G401.6 (cell line): ENCODE data around the gene TM4SF20.

Source experiments
- FAIRE-seq: peaks from 2 replicates; lab custom pipeline; 2012; peaks lifted over from hg19 to GRCh38; lab: Jason Lieb, UNC

The TM4SF20 gene

GRCh38 chr2:227379095-227379494 is at the start of gene TM4SF20:
TSS of gene TM4SF20 (minus strand) at chr2:227379306. CDS start at chr2:227379268, 38 bp downstream.
- FAIRE-seq, result no peak

DNA sequence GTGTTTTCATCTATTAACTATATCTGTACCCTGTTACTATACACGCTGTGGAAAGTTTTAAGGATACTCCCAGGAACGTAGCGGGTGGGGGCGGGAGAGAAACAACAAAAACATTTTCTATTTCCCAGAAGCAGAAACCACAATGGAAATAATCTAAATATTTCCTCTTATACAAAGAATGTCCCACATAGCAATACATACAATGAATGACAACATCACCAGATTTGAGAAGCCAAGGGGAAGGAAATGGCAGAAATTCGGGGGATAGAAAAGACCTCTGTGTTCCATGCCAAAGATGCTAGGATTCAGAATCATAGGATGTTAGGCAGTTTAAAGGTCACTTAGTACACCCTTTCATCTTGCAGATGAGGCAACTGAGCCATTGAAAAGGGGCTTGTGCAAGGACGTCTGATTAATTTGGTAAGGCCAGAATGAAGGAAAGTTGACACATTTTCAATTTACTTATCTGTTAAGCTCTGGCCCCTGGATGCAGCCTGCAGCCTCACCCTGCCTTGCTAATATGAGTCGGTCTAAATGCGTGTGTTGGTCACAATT is 49.7 kb upstream of the TM4SF20 start:
- no peak for FAIRE-seq

DNA sequence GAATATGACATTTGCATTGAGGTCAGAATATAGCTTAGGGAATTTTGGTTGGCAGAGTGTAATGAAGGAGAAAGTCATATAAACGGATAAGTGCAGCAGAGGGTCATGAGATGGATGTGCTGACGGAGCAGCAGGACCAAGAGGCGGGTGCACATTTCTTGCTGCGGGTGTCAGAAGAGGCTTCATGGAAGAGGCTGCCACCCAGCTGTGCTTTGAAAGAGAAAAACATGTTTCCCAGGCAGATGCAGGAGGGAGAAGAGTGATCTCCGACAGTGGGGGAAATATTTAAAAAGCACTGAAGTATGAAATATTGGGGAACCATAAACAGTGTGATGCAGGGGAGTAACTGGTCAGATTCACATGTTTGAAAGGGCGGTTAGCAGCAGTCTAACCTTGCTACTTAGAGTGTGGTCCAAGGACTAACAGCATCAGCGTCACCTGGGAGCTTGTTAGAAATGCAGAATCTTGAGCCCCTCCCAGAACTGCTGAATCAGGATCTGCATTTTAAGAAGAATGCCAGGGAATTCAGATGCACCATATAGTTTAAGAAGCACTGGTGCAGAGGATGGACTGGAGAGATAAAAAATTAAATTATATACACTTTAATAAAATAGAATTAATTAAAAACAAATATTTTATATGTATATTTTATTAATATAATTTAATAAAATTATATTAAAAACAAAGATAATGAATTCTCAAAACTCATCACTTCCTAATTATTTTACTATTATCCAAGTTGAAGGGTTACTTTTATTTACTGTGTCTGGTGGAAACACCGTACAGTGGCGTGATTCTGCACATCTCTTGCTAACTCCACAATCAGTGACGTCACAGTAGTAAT is 44.8 kb upstream of the TM4SF20 start:
- FAIRE-seq, result peak; percentile 66

GRCh38 chr2:227420087-227421052 is 41.3 kb upstream of the TM4SF20 start:
- no peak for FAIRE-seq

DNA sequence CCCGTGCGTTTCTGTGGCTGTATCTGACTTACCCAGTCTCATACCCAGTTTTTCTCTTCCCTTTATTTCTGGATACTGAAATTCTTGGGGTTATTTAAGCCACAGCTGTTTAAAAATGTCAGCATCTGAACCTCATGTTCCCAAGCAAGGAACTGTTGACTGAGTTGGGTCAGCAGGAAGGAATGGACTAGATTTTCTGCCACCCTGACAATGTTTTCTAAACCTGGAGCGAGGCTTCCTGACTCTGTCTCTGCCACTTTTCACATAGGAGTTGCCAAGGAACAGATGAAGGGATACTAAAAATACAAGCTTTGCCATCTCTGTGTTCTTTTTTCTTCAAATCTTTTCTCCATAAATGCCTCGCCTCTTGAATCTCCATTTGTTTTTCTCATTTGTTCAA is 37.6 kb upstream of the TM4SF20 start:
- FAIRE-seq, result no peak

- FAIRE-seq, result no peak
These were observed 36.7 kb upstream of the TM4SF20 start for GRCh38 chr2:227415538-227416424.

GRCh38 chr2:227414846-227415245 is 35.7 kb upstream of the TM4SF20 start:
- FAIRE-seq, result no peak

DNA sequence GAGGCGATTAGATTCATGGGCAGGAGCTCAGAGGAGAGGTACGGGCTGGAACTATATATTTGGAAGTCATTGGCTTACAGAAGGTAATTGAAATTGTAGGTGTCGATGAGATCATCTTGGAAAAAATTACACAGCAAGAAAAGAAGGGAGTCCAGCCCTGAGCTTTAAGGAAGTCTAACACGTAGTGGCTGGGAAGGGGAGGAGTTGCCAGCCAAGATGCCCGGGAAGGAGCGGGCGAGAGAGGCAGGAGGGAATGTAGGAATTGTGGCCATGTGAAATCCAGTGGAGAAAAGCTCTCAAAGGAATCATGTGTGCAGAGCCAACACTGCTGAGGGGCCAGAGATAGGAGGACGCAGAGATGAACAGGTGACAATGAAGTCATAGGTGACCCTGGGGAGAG is 34.3 kb upstream of the TM4SF20 start:
- FAIRE-seq, result no peak

- no peak for FAIRE-seq
These were observed 33.8 kb upstream of the TM4SF20 start for GRCh38 chr2:227412877-227413276.

GRCh38 chr2:227411990-227412350 is 32.9 kb upstream of the TM4SF20 start:
- FAIRE-seq, result no peak

GRCh38 chr2:227411320-227411989 is 32.3 kb upstream of the TM4SF20 start:
- FAIRE-seq, result no peak

- no peak for FAIRE-seq
These were observed 31.1 kb upstream of the TM4SF20 start for GRCh38 chr2:227410191-227410590.

DNA sequence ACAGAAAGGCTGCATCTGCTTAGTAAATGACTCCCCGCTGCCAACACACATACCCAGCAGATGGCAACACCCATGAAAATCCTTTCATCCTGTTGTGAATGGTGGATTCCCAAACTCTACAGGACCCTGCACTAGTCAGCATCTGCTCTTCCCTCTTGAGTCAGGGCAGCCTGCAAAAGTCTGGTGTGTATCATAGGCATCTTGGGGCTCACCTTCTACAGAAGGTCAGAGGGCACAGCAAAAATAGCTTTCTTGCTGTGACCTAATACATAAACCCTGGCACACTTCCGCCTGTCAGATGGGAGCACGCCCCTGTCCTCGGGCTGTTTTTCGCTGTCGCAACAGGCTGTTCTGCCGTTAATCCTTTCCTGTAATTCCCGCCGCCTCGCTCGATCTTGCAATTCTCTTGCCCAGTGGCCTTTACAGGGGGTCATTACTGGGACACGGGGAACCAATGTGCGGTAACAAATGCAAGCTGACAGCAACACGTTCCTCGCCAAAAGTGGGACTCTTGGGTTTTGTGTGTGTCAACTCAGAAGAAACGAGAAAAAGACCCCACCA is 28.6 kb upstream of the TM4SF20 start:
- FAIRE-seq, result no peak

- peak; percentile 95 for FAIRE-seq
These were observed 27.3 kb upstream of the TM4SF20 start for GRCh38 chr2:227406177-227407031.

- FAIRE-seq, result no peak
These were observed 25.6 kb upstream of the TM4SF20 start for GRCh38 chr2:227404585-227405271.

DNA sequence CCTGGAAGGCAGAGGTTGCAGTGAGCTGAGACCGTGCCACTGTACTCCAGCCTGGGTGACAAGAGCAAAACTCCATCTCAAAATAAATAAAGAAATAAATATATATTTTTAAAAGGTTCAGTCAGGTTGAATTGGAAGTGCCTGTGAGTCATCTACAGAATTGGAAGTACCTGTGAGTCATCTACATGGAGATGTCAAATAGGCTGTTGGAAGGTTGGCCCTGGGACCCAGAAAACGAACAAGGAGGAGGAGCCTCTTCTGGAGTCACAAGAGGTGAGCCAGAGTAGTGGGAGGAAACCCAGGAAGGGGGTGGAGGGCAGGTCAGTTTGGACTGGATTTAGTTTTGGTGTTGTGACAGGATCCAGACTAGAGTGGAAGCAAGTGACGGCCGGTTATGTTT is 23.9 kb upstream of the TM4SF20 start:
- FAIRE-seq, result no peak

DNA sequence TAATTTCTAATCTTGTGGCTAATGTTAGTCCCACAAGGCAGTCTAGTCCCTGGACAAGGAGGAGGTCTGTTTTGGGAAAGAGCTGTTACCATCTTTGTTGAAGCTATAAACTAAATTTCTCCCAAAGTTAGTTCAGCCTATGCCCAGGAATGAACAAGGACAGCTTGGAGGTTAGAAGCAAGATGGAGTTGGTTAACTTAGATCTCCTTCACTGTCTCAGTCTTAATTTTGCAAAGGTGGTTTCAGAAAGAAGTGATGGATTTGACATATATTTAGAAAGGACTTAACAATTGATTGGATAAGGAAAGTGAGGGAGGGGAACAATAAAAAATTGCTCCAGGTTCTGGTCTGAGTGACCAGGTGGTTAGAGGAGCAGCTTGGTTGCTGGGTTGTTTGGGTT is 23.2 kb upstream of the TM4SF20 start:
- FAIRE-seq, result no peak

- no peak for FAIRE-seq
These were observed 22.4 kb upstream of the TM4SF20 start for GRCh38 chr2:227401550-227401949.
